ENCODE measurements around the gene ASF1A. TPM values are rescaled to one million over a fixed set of nuclear protein-coding genes. Genes with fewer than 3 reads are reported as not detected.

The ASF1A gene
- total and polyA plus RNA-seq, 9 of the 15 experiments (the other 6 are each of a cell fraction or from before 2014, with no cell fraction given), result 31.5 to 45.3 (median 34.8) TPM

DNA sequence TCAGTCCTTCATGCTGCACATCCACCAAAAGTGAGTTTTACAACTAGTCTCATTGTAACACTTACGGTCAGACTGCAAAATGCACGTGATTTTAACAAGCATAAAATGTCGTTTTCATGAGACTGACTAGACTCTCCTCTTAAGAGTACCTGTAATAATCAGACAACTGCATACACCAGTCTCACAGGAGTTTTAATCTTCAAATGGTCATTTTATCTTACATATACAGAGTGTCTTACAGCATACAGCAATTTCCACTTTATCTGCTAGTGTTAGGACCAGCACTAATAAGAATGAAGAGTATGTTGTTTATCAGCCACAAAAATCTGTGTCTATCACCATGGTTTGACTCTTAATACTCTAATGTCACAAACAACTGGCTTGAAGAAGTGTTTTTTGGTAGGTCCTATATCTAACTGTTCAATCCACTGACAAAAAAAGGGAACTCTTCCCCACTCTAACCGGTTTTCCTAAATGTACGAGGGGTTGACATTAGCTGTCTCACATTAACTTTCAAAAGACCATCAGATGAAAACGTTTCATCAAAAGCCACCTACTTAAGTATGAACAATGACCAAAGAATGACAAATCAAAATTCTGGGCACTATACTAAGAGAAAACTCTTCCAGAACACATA is 1.5 kb upstream of the ASF1A start (continued):
- no peak for TF ChIP-seq MEF2A (IDR thresholded peaks at IDR 0.05; ENCODE audit: control insufficient read depth, low read depth, low read length)
- no peak for TF ChIP-seq POLR3A (IDR thresholded peaks at IDR 0.05; ENCODE audit: borderline replicate concordance, extremely low read depth, insufficient read depth, insufficient read length)
- TF ChIP-seq, protein P1, sequence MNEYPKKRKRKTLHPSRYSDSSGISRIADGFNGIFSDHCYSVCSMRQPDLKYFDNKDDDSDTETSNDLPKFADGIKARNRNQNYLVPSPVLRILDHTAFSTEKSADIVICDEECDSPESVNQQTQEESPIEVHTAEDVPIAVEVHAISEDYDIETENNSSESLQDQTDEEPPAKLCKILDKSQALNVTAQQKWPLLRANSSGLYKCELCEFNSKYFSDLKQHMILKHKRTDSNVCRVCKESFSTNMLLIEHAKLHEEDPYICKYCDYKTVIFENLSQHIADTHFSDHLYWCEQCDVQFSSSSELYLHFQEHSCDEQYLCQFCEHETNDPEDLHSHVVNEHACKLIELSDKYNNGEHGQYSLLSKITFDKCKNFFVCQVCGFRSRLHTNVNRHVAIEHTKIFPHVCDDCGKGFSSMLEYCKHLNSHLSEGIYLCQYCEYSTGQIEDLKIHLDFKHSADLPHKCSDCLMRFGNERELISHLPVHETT (CRISPR knock-in tag; conservative IDR thresholded peaks at IDR 0.05 in 1 of 2, IDR thresholded peaks at IDR 0.05 in 1 of 2), result peak in 1 of 2 experiments; percentile 21; a peak in 1 of 4 replicates
- 0 out of 2 replicates have a peak, but pooled peaks have one; percentile 14 for TF ChIP-seq FOXM1 (IDR thresholded peaks at IDR 0.05; ENCODE audit: low read depth)
- no peak for TF ChIP-seq FOXM1 (CRISPR knock-in tag; IDR thresholded peaks at IDR 0.05; ENCODE audit: low read depth)
- TF ChIP-seq ARNT (IDR thresholded peaks at IDR 0.05), result peak in 1 of 2 experiments; percentile 43; a peak in 1 of 4 replicates
- TF ChIP-seq, protein P2, sequence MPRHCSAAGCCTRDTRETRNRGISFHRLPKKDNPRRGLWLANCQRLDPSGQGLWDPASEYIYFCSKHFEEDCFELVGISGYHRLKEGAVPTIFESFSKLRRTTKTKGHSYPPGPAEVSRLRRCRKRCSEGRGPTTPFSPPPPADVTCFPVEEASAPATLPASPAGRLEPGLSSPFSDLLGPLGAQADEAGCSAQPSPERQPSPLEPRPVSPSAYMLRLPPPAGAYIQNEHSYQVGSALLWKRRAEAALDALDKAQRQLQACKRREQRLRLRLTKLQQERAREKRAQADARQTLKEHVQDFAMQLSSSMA (CRISPR knock-in tag; IDR thresholded peaks at IDR 0.05), result no peak
- no peak for TF ChIP-seq TCFL5 (CRISPR knock-in tag; conservative IDR thresholded peaks at IDR 0.05)
- peak; percentile 27; the same call in 1 of the 2 replicates for TF ChIP-seq SMARCE1 (IDR thresholded peaks at IDR 0.05)
- TF ChIP-seq NFIC (IDR thresholded peaks at IDR 0.05), result peak; percentile 21; the same call in 1 of the 2 replicates
- TF ChIP-seq, protein P3, sequence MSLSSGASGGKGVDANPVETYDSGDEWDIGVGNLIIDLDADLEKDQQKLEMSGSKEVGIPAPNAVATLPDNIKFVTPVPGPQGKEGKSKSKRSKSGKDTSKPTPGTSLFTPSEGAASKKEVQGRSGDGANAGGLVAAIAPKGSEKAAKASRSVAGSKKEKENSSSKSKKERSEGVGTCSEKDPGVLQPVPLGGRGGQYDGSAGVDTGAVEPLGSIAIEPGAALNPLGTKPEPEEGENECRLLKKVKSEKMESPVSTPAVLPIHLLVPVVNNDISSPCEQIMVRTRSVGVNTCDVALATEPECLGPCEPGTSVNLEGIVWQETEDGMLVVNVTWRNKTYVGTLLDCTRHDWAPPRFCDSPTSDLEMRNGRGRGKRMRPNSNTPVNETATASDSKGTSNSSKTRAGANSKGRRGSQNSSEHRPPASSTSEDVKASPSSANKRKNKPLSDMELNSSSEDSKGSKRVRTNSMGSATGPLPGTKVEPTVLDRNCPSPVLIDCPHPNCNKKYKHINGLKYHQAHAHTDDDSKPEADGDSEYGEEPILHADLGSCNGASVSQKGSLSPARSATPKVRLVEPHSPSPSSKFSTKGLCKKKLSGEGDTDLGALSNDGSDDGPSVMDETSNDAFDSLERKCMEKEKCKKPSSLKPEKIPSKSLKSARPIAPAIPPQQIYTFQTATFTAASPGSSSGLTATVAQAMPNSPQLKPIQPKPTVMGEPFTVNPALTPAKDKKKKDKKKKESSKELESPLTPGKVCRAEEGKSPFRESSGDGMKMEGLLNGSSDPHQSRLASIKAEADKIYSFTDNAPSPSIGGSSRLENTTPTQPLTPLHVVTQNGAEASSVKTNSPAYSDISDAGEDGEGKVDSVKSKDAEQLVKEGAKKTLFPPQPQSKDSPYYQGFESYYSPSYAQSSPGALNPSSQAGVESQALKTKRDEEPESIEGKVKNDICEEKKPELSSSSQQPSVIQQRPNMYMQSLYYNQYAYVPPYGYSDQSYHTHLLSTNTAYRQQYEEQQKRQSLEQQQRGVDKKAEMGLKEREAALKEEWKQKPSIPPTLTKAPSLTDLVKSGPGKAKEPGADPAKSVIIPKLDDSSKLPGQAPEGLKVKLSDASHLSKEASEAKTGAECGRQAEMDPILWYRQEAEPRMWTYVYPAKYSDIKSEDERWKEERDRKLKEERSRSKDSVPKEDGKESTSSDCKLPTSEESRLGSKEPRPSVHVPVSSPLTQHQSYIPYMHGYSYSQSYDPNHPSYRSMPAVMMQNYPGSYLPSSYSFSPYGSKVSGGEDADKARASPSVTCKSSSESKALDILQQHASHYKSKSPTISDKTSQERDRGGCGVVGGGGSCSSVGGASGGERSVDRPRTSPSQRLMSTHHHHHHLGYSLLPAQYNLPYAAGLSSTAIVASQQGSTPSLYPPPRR (CRISPR knock-in tag; IDR thresholded peaks at IDR 0.05; ENCODE audit: borderline replicate concordance), result 0 out of 2 replicates have a peak, but pooled peaks have one; percentile 34
- TF ChIP-seq, protein P4, sequence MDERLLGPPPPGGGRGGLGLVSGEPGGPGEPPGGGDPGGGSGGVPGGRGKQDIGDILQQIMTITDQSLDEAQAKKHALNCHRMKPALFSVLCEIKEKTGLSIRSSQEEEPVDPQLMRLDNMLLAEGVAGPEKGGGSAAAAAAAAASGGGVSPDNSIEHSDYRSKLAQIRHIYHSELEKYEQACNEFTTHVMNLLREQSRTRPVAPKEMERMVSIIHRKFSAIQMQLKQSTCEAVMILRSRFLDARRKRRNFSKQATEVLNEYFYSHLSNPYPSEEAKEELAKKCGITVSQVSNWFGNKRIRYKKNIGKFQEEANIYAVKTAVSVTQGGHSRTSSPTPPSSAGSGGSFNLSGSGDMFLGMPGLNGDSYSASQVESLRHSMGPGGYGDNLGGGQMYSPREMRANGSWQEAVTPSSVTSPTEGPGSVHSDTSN (CRISPR knock-in tag; IDR thresholded peaks at IDR 0.05; ENCODE audit: low read depth), result no peak
- TF ChIP-seq, protein P4 (tag; conservative IDR thresholded peaks at IDR 0.05; ENCODE audit: low read depth), result peak; percentile 14; the same call in 1 of the 2 replicates
- TF ChIP-seq NR2C2 (CRISPR knock-in tag; IDR thresholded peaks at IDR 0.05), result no peak
- TF ChIP-seq NR2C2 (tag; IDR thresholded peaks at IDR 0.05), result no peak
- peak in 1 of 2 experiments; percentile 32 for TF ChIP-seq NCOA2 (IDR thresholded peaks at IDR 0.05; ENCODE audit: partially characterized antibody in 2 of 2)
- peak; percentile 65; the same call in 1 of the 2 replicates for TF ChIP-seq DPF2 (IDR thresholded peaks at IDR 0.05)
- TF ChIP-seq MTA2 (IDR thresholded peaks at IDR 0.05; ENCODE audit: low read depth), result 0 out of 2 replicates have a peak, but pooled peaks have one; percentile 34
